Gastrocnemius medialis (tissue), 4 donors: ENCODE results near the gene PLXNA2.

Source experiments
- POLR2A ChIP-seq, 2 donors: fragments of 450-650 bp; IDR thresholded peaks; one replicate each; pipeline ENCODE4 v1.6.1; 2017; ENCODE audit warnings: antibody characterized with exemption in 2 of 2, mild to moderate bottlenecking in 2 of 2, moderate library complexity in 2 of 2
- TF ChIP-seq, protein P1 (sequence below), 5 experiments: fragments of 450-650 bp in 3 of 5; fragments of 200-600 bp in 2 of 5; sonication (generic) in 2 of 5; IDR thresholded peaks in 4 of 5; conservative IDR thresholded peaks in 1 of 5; 1 replicate in 4 of 5; 2 replicates in 1 of 5; pipeline ENCODE4 v1.5.1; 2016 to 2019; ENCODE audit warnings: antibody characterized with exemption in 5 of 5, mild to moderate bottlenecking in 3 of 5, moderate library complexity in 3 of 5

DNA sequence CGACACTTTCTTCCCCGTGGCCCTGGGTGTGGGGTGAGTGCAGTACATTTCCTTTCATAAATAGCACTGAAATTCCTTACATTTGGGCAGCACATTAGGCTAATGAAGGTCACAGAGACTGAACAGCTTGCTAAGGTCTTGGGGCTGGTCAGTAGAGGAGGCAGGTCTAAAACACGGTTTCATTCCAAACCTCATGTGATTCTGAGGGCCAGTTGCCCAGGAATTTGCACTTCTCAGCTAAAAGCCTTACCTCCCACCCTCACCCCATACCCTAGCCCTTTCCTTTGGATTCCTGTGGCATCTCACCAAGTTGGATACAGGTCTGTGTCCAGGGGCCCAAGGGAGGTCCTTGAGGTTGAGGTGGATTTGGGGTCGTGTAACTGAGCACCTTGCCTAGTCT, 185.4 kb downstream of the PLXNA2 start:
- TF ChIP-seq, protein P1, sequence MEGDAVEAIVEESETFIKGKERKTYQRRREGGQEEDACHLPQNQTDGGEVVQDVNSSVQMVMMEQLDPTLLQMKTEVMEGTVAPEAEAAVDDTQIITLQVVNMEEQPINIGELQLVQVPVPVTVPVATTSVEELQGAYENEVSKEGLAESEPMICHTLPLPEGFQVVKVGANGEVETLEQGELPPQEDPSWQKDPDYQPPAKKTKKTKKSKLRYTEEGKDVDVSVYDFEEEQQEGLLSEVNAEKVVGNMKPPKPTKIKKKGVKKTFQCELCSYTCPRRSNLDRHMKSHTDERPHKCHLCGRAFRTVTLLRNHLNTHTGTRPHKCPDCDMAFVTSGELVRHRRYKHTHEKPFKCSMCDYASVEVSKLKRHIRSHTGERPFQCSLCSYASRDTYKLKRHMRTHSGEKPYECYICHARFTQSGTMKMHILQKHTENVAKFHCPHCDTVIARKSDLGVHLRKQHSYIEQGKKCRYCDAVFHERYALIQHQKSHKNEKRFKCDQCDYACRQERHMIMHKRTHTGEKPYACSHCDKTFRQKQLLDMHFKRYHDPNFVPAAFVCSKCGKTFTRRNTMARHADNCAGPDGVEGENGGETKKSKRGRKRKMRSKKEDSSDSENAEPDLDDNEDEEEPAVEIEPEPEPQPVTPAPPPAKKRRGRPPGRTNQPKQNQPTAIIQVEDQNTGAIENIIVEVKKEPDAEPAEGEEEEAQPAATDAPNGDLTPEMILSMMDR (IDR thresholded peaks at IDR 0.05 in 4 of 5, conservative IDR thresholded peaks at IDR 0.05 in 1 of 5) = no peak
- no peak for TF ChIP-seq POLR2A (IDR thresholded peaks at IDR 0.05)
